Activated naive CD8-positive, alpha-beta T cell treated with anti-CD3 and anti-CD28 coated beads, Interleukin-2, amount 10 ng/mL, durations not matched to agents 7 days and 5 days (primary cell): ENCODE results near the gene TMEM44. TPM values are rescaled to one million over a fixed set of nuclear protein-coding genes. Genes with fewer than 3 reads are reported as not detected.

Experiments
- ATAC-seq: fragments of 150-1000 bp; cut with Tn5 transposase; one replicate; pipeline ENCODE4 v1.10.0; 2021; ENCODE audit warnings: low read depth, moderate library complexity
- POLR2A ChIA-PET: fragments of 350-600 bp; sonication (Branson Sonifier 250); formaldehyde crosslinking; loops from one replicate; lab custom pipeline; 2021; ENCODE audit warnings: antibody characterized with exemption; lab: Charles Lee
- DNase-seq: peaks from one replicate; pipeline ENCODE4 v3.0.0; 2021
- H3K27ac Mint-ChIP-seq: one replicate; pipeline ENCODE4 v1.8.0; 2022; ENCODE audit warnings: mild to moderate bottlenecking, mixed read lengths
- H3K27me3 Mint-ChIP-seq: one replicate; pipeline ENCODE4 v1.8.0; 2022; ENCODE audit warnings: mild to moderate bottlenecking, moderate library complexity, mixed read lengths
- H3K36me3 Mint-ChIP-seq: one replicate; pipeline ENCODE4 v1.8.0; 2021; ENCODE audit warnings: mild to moderate bottlenecking, mixed read lengths
- H3K4me1 Mint-ChIP-seq: one replicate; pipeline ENCODE4 v1.8.0; 2021; ENCODE audit warnings: mixed read lengths
- H3K4me3 Mint-ChIP-seq: one replicate; pipeline ENCODE4 v1.8.0; 2022; ENCODE audit warnings: mild to moderate bottlenecking, moderate library complexity, mixed read lengths
- H3K9me3 Mint-ChIP-seq: one replicate; pipeline ENCODE4 v1.8.0; 2021; ENCODE audit warnings: mixed read lengths
- total RNA-seq, 2 experiments: library from RNA; stranded (reverse); gene quantifications; one replicate each; pipeline ENCODE4 v1.2.3, GENCODE V29; 2021

The TMEM44 gene
- total RNA-seq, 2 experiments from 2014 or later: 6.3 to 8.1 TPM

DNA sequence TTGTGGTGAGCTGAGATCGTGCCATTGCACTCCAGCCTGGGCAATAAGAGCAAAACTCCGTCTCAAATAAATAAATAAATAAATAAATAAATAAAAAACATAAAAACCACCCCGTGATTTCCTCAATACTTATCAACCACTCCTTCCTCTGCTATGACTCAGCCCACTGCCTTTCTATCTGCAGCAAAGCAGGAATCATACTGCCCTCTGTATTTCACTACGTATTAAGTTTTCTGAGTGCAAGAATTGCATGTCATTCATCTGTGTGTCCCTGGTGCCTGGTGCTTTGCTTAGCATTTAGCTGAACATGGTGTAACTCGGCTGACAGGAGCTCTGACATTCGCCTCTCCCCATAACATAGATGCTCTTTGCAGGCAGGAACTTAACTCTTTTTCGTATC lies 31.6 kb upstream of the TMEM44 start:
- H3K4me3 Mint-ChIP-seq: no peak overlapping the region
- H3K36me3 Mint-ChIP-seq: peaks cover 22% of the 10 kb centered on the region

DNA sequence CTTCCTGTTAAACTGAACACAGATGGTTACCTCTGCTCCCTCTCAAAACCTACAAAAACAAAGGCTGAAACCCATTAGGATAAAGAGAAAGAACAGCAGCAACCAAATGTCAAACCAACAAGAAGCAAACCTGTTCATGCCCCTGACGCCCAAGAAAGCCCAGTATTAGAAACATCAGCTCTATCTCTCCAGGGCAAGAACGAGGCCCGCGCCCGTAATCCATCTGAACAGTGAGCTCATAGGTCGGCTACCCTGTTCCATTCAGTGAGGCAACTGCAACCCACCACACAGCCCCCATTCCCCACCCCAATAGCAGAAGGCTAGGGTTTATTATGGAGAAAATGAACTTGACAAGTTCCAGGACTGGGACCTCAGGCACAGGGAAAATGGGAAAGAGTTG lies 28.7 kb upstream of the TMEM44 start:
- Mint-ChIP-seq H3K27me3 (no peaks in the 10 kb centered on the region), H3K4me3 (no peak overlapping the region), H3K36me3 (peaks cover 31% of the 10 kb centered on the region), H3K4me1 (peaks cover 5% of the 10 kb centered on the region), H3K27ac (no peak overlapping the region), H3K9me3 (no peaks in the 10 kb centered on the region)
- ATAC-seq: no peak
- no peak for DNase-seq
- POLR2A ChIA-PET: no interaction called here

More for the DNA sequence above, 31.6 kb upstream of the TMEM44 start:
- Mint-ChIP-seq H3K27me3 (no peaks in the 10 kb centered on the region), H3K27ac (no peak overlapping the region), H3K9me3 (no peaks in the 10 kb centered on the region), H3K4me1 (peaks cover 9% of the 10 kb centered on the region)
- POLR2A ChIA-PET: no interaction called here
- ATAC-seq (no peak), DNase-seq (no peak)

- POLR2A ChIA-PET: no interaction called here
- Mint-ChIP-seq H3K9me3 (no peaks in the 10 kb centered on the region), H3K4me1 (peaks cover 5% of the 10 kb centered on the region), H3K27me3 (no peaks in the 10 kb centered on the region), H3K27ac (no peak overlapping the region), H3K4me3 (no peak overlapping the region), H3K36me3 (peaks cover 31% of the 10 kb centered on the region)
- ATAC-seq: no peak
- DNase-seq: no peak
Measured at GRCh38 chr3:194661374-194661773, 28.2 kb upstream of the TMEM44 start.

GRCh38 chr3:194659778-194660177 lies 26.6 kb upstream of the TMEM44 start:
- Mint-ChIP-seq H3K27ac (no peak overlapping the region), H3K27me3 (no peaks in the 10 kb centered on the region), H3K36me3 (peaks cover 26% of the 10 kb centered on the region), H3K9me3 (no peaks in the 10 kb centered on the region), H3K4me3 (no peak overlapping the region), H3K4me1 (peaks cover 5% of the 10 kb centered on the region)
- POLR2A ChIA-PET: interaction anchor here (0.8 kb wide), 1 partner anchor 12 kb away, joined by 3 read pairs; no protein-coding TSS in a partner anchor
- ATAC-seq (no peak), DNase-seq (no peak)

DNA sequence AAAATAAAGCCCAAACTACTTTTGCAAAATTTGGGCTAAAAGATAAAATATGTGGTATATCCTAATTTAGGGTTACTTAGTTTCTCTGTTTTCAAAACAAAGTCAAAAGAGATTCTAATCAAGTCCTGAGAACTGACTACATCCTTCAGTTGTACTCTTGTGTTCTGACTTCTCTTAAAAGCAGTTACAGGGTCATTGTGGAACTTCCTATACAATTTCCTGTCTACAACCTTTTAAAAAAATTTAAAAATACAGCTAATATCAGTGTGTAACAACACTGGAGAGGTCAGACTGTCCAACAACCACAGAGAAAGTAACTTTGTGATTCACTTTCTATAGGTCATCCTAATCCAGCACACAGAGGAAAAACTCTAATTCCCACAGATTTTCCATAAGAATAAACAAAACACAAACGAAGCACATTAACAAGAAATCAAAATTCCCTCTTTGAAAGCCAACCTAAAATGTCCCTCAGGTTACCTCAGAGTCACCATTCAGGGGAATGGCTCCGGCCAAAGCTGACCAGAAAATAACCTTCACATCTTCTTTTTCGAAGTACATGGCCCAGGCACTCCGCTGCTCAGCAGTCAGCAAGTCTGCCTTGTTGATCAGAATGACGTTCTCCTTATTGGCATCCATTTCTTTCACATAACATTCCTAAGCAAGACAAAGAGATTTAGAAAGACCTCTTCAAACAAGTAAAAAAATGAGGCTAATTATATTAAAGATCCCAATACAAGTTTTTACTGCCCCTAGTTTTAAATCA lies 25.4 kb upstream of the TMEM44 start:
- no peaks in the 10 kb centered on the region for H3K27me3 Mint-ChIP-seq
- H3K27ac Mint-ChIP-seq: no peak overlapping the region

GRCh38 chr3:194657439-194657838 lies 24.2 kb upstream of the TMEM44 start:
- POLR2A ChIA-PET: no interaction called here
- DNase-seq (no peak), ATAC-seq (no peak)
- Mint-ChIP-seq H3K27me3 (no peaks in the 10 kb centered on the region), H3K4me1 (peaks cover 5% of the 10 kb centered on the region), H3K36me3 (peaks cover 44% of the 10 kb centered on the region), H3K4me3 (no peak overlapping the region), H3K9me3 (no peaks in the 10 kb centered on the region), H3K27ac (no peak overlapping the region)

More for the DNA sequence above, 25.4 kb upstream of the TMEM44 start:
- Mint-ChIP-seq H3K9me3 (no peaks in the 10 kb centered on the region), H3K36me3 (peaks cover 36% of the 10 kb centered on the region), H3K4me3 (no peak overlapping the region), H3K4me1 (peaks cover 5% of the 10 kb centered on the region)
- POLR2A ChIA-PET: no interaction called here
- DNase-seq (no peak), ATAC-seq (no peak)

- POLR2A ChIA-PET: no interaction called here
- no peak overlapping the region for H3K27ac Mint-ChIP-seq
- no peaks in the 10 kb centered on the region for H3K27me3 Mint-ChIP-seq
- ATAC-seq (no peak), DNase-seq (no peak)
- no peak overlapping the region for H3K4me3 Mint-ChIP-seq
- H3K4me1 Mint-ChIP-seq: no peaks in the 10 kb centered on the region
- no peaks in the 10 kb centered on the region for H3K9me3 Mint-ChIP-seq
- peaks cover 57% of the 10 kb centered on the region for H3K36me3 Mint-ChIP-seq
Measured at GRCh38 chr3:194654443-194654842, 21.2 kb upstream of the TMEM44 start.

- H3K27ac Mint-ChIP-seq: no peak overlapping the region
- ATAC-seq: no peak
- POLR2A ChIA-PET: no interaction called here
- no peak overlapping the region for H3K4me3 Mint-ChIP-seq
- no peaks in the 10 kb centered on the region for H3K27me3 Mint-ChIP-seq
- H3K9me3 Mint-ChIP-seq: no peaks in the 10 kb centered on the region
- DNase-seq: no peak
- H3K36me3 Mint-ChIP-seq: peaks cover 37% of the 10 kb centered on the region
- no peaks in the 10 kb centered on the region for H3K4me1 Mint-ChIP-seq
Measured at GRCh38 chr3:194647747-194648146, 14.5 kb upstream of the TMEM44 start.

DNA sequence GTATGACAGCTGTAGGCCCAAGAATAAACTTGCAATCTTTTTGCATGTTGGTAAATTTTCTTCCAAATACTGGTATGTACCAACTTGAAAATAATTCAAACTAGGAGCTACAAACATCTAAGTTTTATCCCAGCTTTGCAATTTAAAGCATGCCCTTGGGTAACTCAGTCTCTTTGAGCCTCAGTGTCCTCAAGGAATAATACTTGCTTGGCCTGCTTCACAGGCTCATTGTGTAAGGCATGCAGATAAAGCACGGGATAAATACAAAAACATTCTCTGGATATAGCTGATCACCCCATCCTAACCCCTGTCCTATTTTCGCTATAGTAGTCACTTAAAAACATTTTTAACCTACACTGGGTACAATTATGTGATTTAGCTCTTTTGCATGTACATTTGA lies 9.6 kb upstream of the TMEM44 start:
- Mint-ChIP-seq H3K27me3 (no peaks in the 10 kb centered on the region), H3K36me3 (peaks cover 23% of the 10 kb centered on the region), H3K4me1 (no peaks in the 10 kb centered on the region), H3K4me3 (no peak overlapping the region), H3K27ac (no peak overlapping the region), H3K9me3 (no peaks in the 10 kb centered on the region)
- ATAC-seq: no peak
- POLR2A ChIA-PET: no interaction called here
- no peak for DNase-seq

- H3K36me3 Mint-ChIP-seq: peaks cover 19% of the 10 kb centered on the region
- H3K27ac Mint-ChIP-seq: no peak overlapping the region
- POLR2A ChIA-PET: no interaction called here
- no peak for ATAC-seq
- H3K27me3 Mint-ChIP-seq: no peaks in the 10 kb centered on the region
- no peak overlapping the region for H3K4me3 Mint-ChIP-seq
- H3K9me3 Mint-ChIP-seq: no peaks in the 10 kb centered on the region
- no peak for DNase-seq
- no peaks in the 10 kb centered on the region for H3K4me1 Mint-ChIP-seq
Measured at GRCh38 chr3:194640829-194641228, 7.6 kb upstream of the TMEM44 start.

- Mint-ChIP-seq H3K36me3 (peaks cover 17% of the 10 kb centered on the region), H3K27ac (no peak overlapping the region), H3K27me3 (no peaks in the 10 kb centered on the region), H3K4me3 (no peak overlapping the region), H3K4me1 (peaks cover 2% of the 10 kb centered on the region), H3K9me3 (no peaks in the 10 kb centered on the region)
- ATAC-seq: no peak
- DNase-seq: no peak
- POLR2A ChIA-PET: interaction anchor here (0.6 kb wide), 1 partner anchor 48 kb away, joined by 4 read pairs; no protein-coding TSS in a partner anchor
Measured at GRCh38 chr3:194638991-194639605, 5.9 kb upstream of the TMEM44 start.

DNA sequence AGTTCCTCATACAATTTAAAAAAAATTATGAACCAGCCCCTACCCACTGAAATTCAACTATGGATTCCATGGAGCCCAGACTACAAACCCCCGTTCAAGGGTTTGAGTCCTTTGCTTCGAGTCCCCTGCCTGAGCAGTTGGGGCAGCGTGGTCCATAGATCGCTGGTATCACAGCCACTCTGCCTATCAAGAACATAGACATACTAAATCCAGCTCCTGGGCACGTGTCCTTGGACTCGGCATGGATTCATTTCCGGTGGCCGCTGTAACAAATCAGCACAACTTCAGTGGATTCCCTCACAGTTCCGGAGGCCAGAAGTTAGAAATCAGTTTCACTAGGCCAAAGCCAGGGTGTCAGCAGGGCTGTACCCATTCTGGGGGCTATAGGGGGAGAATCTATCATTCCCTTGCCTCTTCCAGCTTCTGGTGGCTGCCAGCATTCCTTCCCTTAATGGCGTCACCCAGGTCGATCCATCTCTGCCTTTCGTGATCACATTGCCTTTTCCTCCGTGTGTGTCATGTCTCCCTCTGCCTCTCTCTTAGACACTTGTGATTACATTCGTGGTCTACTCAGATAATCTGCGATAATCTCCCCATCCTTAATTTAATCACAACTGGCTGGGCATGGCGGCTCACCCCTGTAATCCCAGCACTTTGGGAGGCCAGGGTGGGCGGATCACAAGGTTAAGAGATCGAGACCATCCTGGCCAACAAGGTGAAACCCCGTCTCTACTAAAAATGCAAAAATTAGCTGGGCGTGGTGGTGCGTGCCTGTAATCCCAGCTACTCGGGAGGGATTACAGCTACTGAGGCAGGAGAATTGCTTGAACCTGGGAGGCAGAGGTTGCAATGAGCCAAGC lies 4.6 kb upstream of the TMEM44 start:
- H3K4me3 Mint-ChIP-seq: no peak overlapping the region
- H3K36me3 Mint-ChIP-seq: peaks cover 13% of the 10 kb centered on the region
- H3K27ac Mint-ChIP-seq: no peak overlapping the region
- H3K9me3 Mint-ChIP-seq: no peaks in the 10 kb centered on the region
- H3K27me3 Mint-ChIP-seq: no peaks in the 10 kb centered on the region
- peaks cover 2% of the 10 kb centered on the region for H3K4me1 Mint-ChIP-seq
- ATAC-seq (no peak), DNase-seq (no peak)
- POLR2A ChIA-PET: interaction anchor here (0.6 kb wide), 1 partner anchor 49 kb away, joined by 4 read pairs; no protein-coding TSS in a partner anchor

GRCh38 chr3:194637066-194637465 lies 3.8 kb upstream of the TMEM44 start:
- ATAC-seq (no peak), DNase-seq (no peak)
- POLR2A ChIA-PET: no interaction called here
- H3K27ac Mint-ChIP-seq: no peak overlapping the region
- H3K27me3 Mint-ChIP-seq: no peaks in the 10 kb centered on the region
- H3K36me3 Mint-ChIP-seq: peaks cover 10% of the 10 kb centered on the region
- no peak overlapping the region for H3K4me3 Mint-ChIP-seq
- peaks cover 2% of the 10 kb centered on the region for H3K4me1 Mint-ChIP-seq
- no peaks in the 10 kb centered on the region for H3K9me3 Mint-ChIP-seq
